Colonic mucosa (tissue), 4 donors: ENCODE measurements around the gene VENTX. TPM values are rescaled to one million over a fixed set of nuclear protein-coding genes. Genes with fewer than 3 reads are reported as not detected.

ENCODE experiments used
- DNase-seq: peaks from one replicate; pipeline ENCODE4 v3.0.0-alpha.2; 2020
- H3K27ac ChIP-seq: fragments of 200-600 bp; one replicate; pipeline ENCODE4 v1.8.0; 2021
- H3K27me3 ChIP-seq: fragments of 200-600 bp; one replicate; pipeline ENCODE4 v1.8.0; 2021
- H3K36me3 ChIP-seq: fragments of 200-600 bp; one replicate; pipeline ENCODE4 v1.8.0; 2021
- H3K4me1 ChIP-seq: fragments of 200-600 bp; one replicate; pipeline ENCODE4 v1.8.0; 2021; ENCODE audit warnings: mild to moderate bottlenecking
- H3K4me3 ChIP-seq: fragments of 200-600 bp; one replicate; pipeline ENCODE4 v1.8.0; 2021
- H3K9ac ChIP-seq, 2 donors: one replicate each; pipeline ENCODE4 v1.7.0; 2013; ENCODE audit warnings: control low read depth in 2 of 2, low read depth in 2 of 2, low read length in 2 of 2
- H3K9me3 ChIP-seq: fragments of 200-600 bp; one replicate; pipeline ENCODE4 v1.8.0; 2021
- CTCF ChIP-seq: fragments of 200-600 bp; IDR thresholded peaks from one replicate; pipeline ENCODE4 v1.8.0; 2022; ENCODE audit warnings: antibody characterized with exemption, mild to moderate bottlenecking
- intact Hi-C: fragments of 100-400 bp; cut with DNase I; formaldehyde crosslinking; loops from one replicate; pipeline ENCODE4 v1.14.1; 2022
- total RNA-seq, 2 donors: library from RNA; stranded (reverse); fragmentation: NEBNext Ultra II Directional in 1 of 2; extraction: Animal tissue kit (Norgen Biotek cat#: 25700) in 1 of 2; gene quantifications; one replicate each; pipeline ENCODE4 v1.2.1, GENCODE V29; 2021
- donor health status: healthy.
- donor health status: DM: no; HTN: no; CAD: no.
- donor health status: DM: no; HTN: no; CAD: no.

VENTX gene
- total RNA-seq, 2 donors from 2014 or later = 0.15 to 0.24 TPM

GRCh38 chr10:133211141-133211830, 26.4 kb upstream of the VENTX start:
- TF ChIP-seq CTCF = no peak
- Histone ChIP-seq H3K9me3 (no peaks in the 10 kb centered on the region), H3K4me1 (no peaks in the 10 kb centered on the region), H3K27me3 (no peaks in the 10 kb centered on the region), H3K36me3 (no peaks in the 10 kb centered on the region), H3K4me3 (no peak overlapping the region), H3K27ac (no peak overlapping the region), H3K9ac (no peak overlapping the region)
- no peak for DNase-seq
- intact Hi-C loops = no loop called here

GRCh38 chr10:133211959-133212852, 25.4 kb upstream of the VENTX start:
- intact Hi-C loops = no loop called here
- no peak for TF ChIP-seq CTCF
- Histone ChIP-seq H3K36me3 (no peaks in the 10 kb centered on the region), H3K9ac (no peak overlapping the region), H3K9me3 (no peaks in the 10 kb centered on the region), H3K27me3 (no peaks in the 10 kb centered on the region), H3K4me3 (no peak overlapping the region), H3K27ac (no peak overlapping the region), H3K4me1 (no peaks in the 10 kb centered on the region)
- no peak for DNase-seq

- no peak for DNase-seq
- H3K27me3 ChIP-seq = no peaks in the 10 kb centered on the region
Measured at GRCh38 chr10:133212853-133213494, 24.7 kb upstream of the VENTX start.

DNA sequence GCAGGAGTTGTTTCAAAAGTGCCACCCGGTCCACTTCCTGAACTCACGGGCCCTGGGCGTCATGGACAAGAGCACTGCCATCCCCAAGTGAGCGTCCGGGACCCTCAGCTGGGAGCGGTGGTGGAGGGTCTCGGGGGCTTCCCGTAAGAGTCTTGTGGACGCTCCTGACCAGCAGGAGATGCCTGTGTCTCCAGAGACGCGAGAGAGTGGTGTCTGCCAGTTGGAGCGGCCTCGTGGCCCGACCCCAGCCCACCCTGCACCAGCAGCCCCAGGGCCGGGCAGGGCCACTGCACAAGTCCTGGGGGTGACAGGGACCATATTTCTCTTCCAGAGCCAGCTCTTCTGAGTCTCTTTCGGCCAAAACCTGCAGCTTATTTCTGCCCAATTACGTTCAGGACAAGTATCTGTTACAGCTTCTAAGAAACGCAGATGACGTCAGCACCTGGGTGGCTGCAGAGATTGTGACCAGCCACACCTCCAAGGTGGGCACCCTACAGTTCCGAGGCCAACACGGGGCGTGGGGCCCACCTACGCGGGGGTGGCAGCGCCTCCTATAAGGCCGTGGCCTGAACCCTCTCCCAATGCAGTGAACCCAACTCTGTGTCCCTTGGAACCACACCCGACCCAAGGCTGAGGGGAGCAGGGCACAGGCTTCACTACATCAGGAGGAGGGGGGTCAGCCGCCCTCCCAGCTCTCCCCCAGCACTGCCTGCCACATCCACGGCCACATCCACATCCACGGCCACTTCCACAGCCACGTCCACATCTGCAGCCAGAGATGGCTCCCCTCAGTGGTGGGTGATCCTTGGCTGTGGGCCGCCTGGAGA, 23.8 kb upstream of the VENTX start:
- Histone ChIP-seq H3K27ac (no peak overlapping the region), H3K36me3 (no peaks in the 10 kb centered on the region), H3K27me3 (no peaks in the 10 kb centered on the region), H3K4me3 (no peak overlapping the region), H3K9me3 (no peaks in the 10 kb centered on the region), H3K4me1 (no peaks in the 10 kb centered on the region), H3K9ac (no peak overlapping the region)
- DNase-seq = no peak
- intact Hi-C loops = no loop called here
- TF ChIP-seq CTCF = no peak

More at GRCh38 chr10:133212853-133213494, 24.7 kb upstream of the VENTX start:
- H3K4me1 ChIP-seq = no peaks in the 10 kb centered on the region
- no peak overlapping the region for H3K4me3 ChIP-seq
- no peaks in the 10 kb centered on the region for H3K36me3 ChIP-seq
- no peaks in the 10 kb centered on the region for H3K9me3 ChIP-seq
- H3K27ac ChIP-seq = no peak overlapping the region
- intact Hi-C loops = no loop called here
- TF ChIP-seq CTCF = no peak
- no peak overlapping the region for H3K9ac ChIP-seq
